ENCODE data around the gene RBM23. TPM values are rescaled to one million over a fixed set of nuclear protein-coding genes. Genes with fewer than 3 reads are reported as not detected.

Gene RBM23
- total RNA-seq, 2 experiments from 2014 or later, result 46.9 to 55.2 TPM

GRCh38 chr14:22890416-22890815 lies 28.5 kb downstream of the RBM23 start:
- ChIA-PET CTCF (interaction anchor here (1.0 to 14.8 kb wide), 7 partner anchors 11 to 320 kb away, joined by 3 to 187 read pairs (median 5); partner anchors contain the start of gene LRP10), POLR2A (interaction anchor here (1.0 to 1.6 kb wide), 5 partner anchors 8 to 60 kb away, joined by 3 to 6 read pairs (median 4); partner anchors contain the start of gene RBM23)
- Mint-ChIP-seq H3K4me1 (ENCODE audit: low read depth) (peaks cover 26% of the 10 kb centered on the region), H3K27me3 (no peaks in the 10 kb centered on the region), H3K27ac (no peak overlapping the region), H3K36me3 (ENCODE audit: low read depth) (peaks cover 1% of the 10 kb centered on the region), H3K9me3 (no peaks in the 10 kb centered on the region), H3K4me3 (no peak overlapping the region)
- DNase-seq, result no peak
- TF ChIP-seq, protein P1, sequence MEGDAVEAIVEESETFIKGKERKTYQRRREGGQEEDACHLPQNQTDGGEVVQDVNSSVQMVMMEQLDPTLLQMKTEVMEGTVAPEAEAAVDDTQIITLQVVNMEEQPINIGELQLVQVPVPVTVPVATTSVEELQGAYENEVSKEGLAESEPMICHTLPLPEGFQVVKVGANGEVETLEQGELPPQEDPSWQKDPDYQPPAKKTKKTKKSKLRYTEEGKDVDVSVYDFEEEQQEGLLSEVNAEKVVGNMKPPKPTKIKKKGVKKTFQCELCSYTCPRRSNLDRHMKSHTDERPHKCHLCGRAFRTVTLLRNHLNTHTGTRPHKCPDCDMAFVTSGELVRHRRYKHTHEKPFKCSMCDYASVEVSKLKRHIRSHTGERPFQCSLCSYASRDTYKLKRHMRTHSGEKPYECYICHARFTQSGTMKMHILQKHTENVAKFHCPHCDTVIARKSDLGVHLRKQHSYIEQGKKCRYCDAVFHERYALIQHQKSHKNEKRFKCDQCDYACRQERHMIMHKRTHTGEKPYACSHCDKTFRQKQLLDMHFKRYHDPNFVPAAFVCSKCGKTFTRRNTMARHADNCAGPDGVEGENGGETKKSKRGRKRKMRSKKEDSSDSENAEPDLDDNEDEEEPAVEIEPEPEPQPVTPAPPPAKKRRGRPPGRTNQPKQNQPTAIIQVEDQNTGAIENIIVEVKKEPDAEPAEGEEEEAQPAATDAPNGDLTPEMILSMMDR (IDR thresholded peaks at IDR 0.05), result no peak
- ATAC-seq, result no peak
- intact Hi-C loops (cut with micrococcal nuclease), result no loop called here

DNA sequence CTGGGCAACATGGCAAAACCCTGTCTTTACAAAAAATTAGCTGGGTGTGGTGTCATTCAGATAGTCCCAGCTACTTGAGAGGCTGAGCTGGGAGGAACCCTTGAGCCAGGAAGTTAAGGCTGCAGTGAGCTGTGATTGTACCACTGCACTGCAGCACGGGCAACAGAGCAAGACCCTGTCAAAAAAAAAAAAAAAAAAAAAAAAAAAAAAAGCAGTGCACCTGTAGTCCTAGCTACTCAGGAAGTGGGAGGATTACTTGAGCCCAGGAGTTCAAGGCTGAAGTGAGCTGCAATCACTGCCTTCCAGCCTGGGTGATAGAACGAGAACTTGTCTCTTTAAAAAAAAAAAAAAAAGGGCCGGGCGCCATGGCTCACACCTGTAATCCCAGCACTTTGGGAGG lies 30.3 kb downstream of the RBM23 start:
- no peak for DNase-seq
- no peak for ATAC-seq
- TF ChIP-seq, protein P1 (IDR thresholded peaks at IDR 0.05), result no peak
- Mint-ChIP-seq H3K4me3 (no peak overlapping the region), H3K9me3 (no peaks in the 10 kb centered on the region), H3K36me3 (ENCODE audit: low read depth) (peaks cover 1% of the 10 kb centered on the region), H3K4me1 (ENCODE audit: low read depth) (peaks cover 30% of the 10 kb centered on the region), H3K27me3 (no peaks in the 10 kb centered on the region), H3K27ac (no peak overlapping the region)
- ChIA-PET POLR2A (interaction anchor here (0.6 kb wide), 1 partner anchor 311 kb away, joined by 3 read pairs; no protein-coding TSS in a partner anchor), CTCF (interaction anchor here (0.7 to 14.8 kb wide), 9 partner anchors 12 to 303 kb away, joined by 3 to 187 read pairs (median 4); partner anchors contain the start of genes LRP10 and RBM23)
- intact Hi-C loops (cut with micrococcal nuclease), result no loop called here

DNA sequence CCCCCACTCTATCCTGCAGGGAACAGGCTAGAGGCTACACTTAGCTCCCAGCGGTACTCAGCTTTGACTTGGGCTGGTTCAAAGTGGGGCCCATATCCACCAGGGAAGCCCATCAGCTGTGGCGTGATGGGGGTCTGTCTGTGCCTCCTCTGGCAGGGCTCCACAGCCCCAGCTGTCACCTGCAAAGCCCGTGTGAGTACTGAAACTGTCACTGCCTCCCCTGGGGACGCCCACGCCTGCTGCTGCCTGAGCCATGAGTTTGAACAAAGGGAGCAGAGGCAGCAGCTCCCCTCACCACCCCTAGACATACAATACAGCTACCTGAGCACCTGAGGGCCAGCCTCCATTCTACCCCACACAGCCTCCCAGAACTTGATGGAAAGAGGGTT lies 31.0 kb downstream of the RBM23 start:
- Mint-ChIP-seq H3K36me3 (ENCODE audit: low read depth) (peaks cover 1% of the 10 kb centered on the region), H3K9me3 (no peaks in the 10 kb centered on the region), H3K27ac (peak overlapping the region; percentile 36), H3K4me3 (peak overlapping the region; percentile 70), H3K27me3 (peaks cover 1% of the 10 kb centered on the region), H3K4me1 (ENCODE audit: low read depth) (peaks cover 35% of the 10 kb centered on the region)
- TF ChIP-seq, protein P1 (IDR thresholded peaks at IDR 0.05), result no peak
- CTCF ChIA-PET, result interaction anchor here (0.9 to 14.8 kb wide), 7 partner anchors 13 to 181 kb away, joined by 3 to 187 read pairs (median 4); partner anchors contain the start of genes LRP10 and RBM23
- peak; percentile 21 for ATAC-seq
- POLR2A ChIA-PET, result interaction anchor here (0.6 to 2.3 kb wide), 2 partner anchors 9 to 312 kb away, joined by 3 to 7 read pairs; no protein-coding TSS in a partner anchor
- intact Hi-C loops (cut with micrococcal nuclease), result no loop called here
- peak; percentile 78 for DNase-seq

DNA sequence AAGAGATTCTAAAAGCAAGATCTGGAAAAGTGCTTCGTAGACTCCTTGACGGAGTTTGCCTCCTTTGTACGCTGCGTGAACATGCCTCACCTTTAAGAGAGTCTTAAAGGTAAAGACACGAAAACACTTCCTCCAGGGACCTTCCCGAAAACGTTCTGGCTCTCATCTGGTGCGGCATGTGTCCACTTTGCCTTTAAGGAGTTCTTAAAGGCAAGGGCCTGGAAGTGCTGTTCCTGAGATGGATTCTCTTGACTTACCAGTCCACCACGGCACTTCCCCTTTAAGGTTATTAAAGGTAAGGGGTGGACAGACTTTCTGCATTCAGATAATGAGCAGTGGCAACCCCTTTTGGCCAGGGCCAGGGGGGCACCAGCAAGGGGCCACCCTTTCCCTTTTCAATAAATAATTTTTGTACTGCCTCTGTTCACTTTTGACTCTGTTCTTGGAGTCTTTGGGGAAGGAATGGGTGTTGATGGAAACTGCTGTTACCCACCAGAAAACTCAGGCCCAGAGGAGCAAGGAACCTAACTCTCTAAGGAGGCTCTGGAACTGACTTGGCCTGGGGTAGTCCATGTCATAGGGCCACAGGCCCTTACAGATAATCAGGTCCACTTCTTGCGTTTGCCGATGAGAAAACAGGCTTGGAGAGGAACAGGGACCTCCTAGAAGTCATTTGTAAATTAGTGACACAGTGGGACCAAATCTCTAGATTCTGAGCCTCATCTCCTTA lies 31.5 kb downstream of the RBM23 start:
- TF ChIP-seq, protein P1 (IDR thresholded peaks at IDR 0.05), result no peak
- peak; percentile 11 for ATAC-seq
- H3K4me1 Mint-ChIP-seq (ENCODE audit: low read depth), result peaks cover 38% of the 10 kb centered on the region
- ChIA-PET CTCF (interaction anchor here (0.8 to 14.8 kb wide), 11 partner anchors 8 to 181 kb away, joined by 3 to 187 read pairs (median 4); partner anchors contain the start of genes LRP10 and RBM23), POLR2A (interaction anchor here (1.2 to 2.3 kb wide), 3 partner anchors 9 to 121 kb away, joined by 4 to 7 read pairs (median 6); partner anchors contain the start of gene OXA1L)
- H3K9me3 Mint-ChIP-seq, result no peaks in the 10 kb centered on the region
- peak overlapping the region; percentile 70 for H3K4me3 Mint-ChIP-seq
- intact Hi-C loops (cut with micrococcal nuclease), result no loop called here
- DNase-seq, result peak; percentile 25
- H3K27me3 Mint-ChIP-seq, result peaks cover 1% of the 10 kb centered on the region
- peak overlapping the region; percentile 77 for H3K27ac Mint-ChIP-seq
- H3K36me3 Mint-ChIP-seq (ENCODE audit: low read depth), result peaks cover 1% of the 10 kb centered on the region
